Mesodermal cell (in vitro differentiated cells): ENCODE results near the gene LOC128125822.

Experiments used
- H3K27ac ChIP-seq: 2 replicates; pipeline ENCODE4 v1.7.0; 2013; ENCODE audit warnings: mild to moderate bottlenecking, low read depth, low read length, moderate library complexity; ENCODE audit not compliant: severe bottlenecking
- H3K36me3 ChIP-seq: 2 replicates; pipeline ENCODE4 v1.7.1; 2013; ENCODE audit warnings: mild to moderate bottlenecking, low read length, moderate library complexity; ENCODE audit not compliant: control insufficient read depth, insufficient read depth
- H3K4me1 ChIP-seq: one replicate; pipeline ENCODE4 v1.7.1; 2013; ENCODE audit warnings: mild to moderate bottlenecking, low read length; ENCODE audit not compliant: insufficient read depth, control insufficient read depth, poor library complexity, severe bottlenecking
- H3K4me3 ChIP-seq: 2 replicates; pipeline ENCODE4 v1.7.0; 2013; ENCODE audit warnings: low read length, control low read depth, mild to moderate bottlenecking; ENCODE audit not compliant: insufficient read depth, poor library complexity, severe bottlenecking; ENCODE audit errors: extremely low read depth
- H3K9me3 ChIP-seq: 2 replicates; pipeline ENCODE4 v1.7.1; 2013; ENCODE audit warnings: mild to moderate bottlenecking, low read length, moderate library complexity; ENCODE audit not compliant: control insufficient read depth
- WGBS, 2 experiments: methylation state at CpG; one replicate each; pipeline ENCODE4 v1.1.5; 2013; ENCODE audit warnings: missing lambda C conversion rate in 2 of 2; ENCODE audit not compliant: insufficient coverage in 2 of 2; 5-methylcytosine and 5-hydroxymethylcytosine counted together

The LOC128125822 gene

GRCh38 chr6:63572747-63573075 lies 431 bp downstream of the LOC128125822 start:
- H3K36me3 ChIP-seq = peaks cover 23% of the 10 kb centered on the region
- no peaks in the 10 kb centered on the region for H3K9me3 ChIP-seq
- H3K4me1 ChIP-seq = no peaks in the 10 kb centered on the region
- 0% methylated on average over 30 to 42 of the region's 42 CpGs for WGBS, 2 experiments
- peak overlapping the region; percentile 95 for H3K4me3 ChIP-seq
- peak overlapping the region; percentile 95 for H3K27ac ChIP-seq

DNA sequence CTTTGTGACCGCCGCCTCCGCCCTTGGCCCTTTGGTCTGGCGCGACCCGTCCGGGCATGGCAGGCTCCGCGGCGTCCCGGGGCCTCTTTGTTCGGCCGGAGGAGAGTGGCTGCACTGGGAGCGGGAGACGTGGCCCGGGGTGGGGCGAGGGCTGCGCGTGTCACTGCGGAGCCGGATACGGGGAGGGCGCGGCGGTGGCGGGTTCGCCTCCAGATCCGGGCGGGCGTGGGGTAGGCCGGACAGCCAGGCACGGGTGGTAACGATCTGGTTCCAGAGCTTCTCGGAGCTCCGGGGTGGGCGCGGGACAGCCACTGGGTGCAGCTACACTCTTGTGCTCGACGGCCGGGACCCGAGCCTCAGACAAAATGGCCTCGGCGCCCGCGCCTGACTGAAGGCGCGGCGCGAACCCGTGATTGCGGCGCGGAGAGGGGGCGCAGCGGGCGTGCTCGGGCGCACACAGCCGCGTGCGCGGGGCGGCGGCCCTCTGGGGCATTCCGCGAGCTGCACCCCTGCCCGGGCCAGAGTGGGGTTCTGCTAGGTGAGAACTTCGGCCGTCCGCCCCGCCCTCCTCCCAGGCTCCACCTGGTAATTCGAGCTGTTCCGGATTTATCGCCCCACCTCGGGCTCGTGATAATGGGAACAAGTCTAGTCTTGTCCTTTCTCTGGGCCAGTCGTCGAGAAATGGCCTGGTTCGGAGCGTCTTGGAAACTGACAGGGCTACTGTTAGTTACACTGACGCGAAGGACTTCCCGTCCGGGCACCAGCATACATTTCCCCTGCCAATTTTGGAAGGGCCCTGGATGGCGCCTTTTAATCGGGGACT lies 1.0 kb downstream of the LOC128125822 start:
- Histone ChIP-seq H3K4me1 (no peaks in the 10 kb centered on the region), H3K27ac (peak overlapping the region; percentile 95), H3K36me3 (peaks cover 27% of the 10 kb centered on the region), H3K4me3 (peak overlapping the region; percentile 95), H3K9me3 (no peaks in the 10 kb centered on the region)
- 0% methylated on average over 68 to 77 of the region's 86 CpGs for WGBS, 2 experiments

DNA sequence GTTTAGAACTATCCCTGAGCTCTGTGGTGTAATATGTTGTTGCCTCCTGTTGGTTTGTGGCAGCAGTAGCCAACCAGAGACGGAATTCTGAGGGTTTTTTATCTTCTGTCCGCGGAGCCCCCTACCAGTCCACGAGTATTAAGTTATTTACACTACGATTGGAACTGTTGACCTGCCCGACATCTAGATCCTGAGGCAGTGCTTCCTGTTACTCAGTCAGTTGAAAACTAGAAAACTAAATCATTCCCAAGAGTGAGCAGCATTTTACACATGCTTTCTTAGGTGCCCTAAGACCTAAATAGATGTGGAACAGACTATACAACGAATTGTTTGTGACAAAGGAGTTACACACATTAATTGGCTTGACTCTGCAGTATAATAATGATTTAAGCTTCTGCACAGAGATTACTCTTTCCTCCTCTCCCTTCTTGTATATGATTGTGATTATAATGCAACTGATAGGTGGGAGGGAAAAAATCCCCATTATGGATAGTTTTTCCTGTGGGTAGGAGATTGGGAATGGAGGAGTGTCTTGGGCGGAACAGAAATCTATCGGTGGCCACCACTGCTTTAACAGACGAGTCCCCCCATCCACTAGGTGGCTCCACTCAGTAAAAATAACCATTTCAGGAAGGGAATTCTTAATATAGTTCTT lies 1.7 kb downstream of the LOC128125822 start:
- Histone ChIP-seq H3K4me1 (no peaks in the 10 kb centered on the region), H3K4me3 (peak overlapping the region; percentile 95), H3K9me3 (no peaks in the 10 kb centered on the region), H3K27ac (peak overlapping the region; percentile 95), H3K36me3 (peaks cover 32% of the 10 kb centered on the region)
- WGBS, 2 experiments = 2 to 3% methylated on average over 5 to 6 of the region's 10 CpGs

- Histone ChIP-seq H3K4me3 (peak overlapping the region; percentile 95), H3K27ac (peak overlapping the region; percentile 95), H3K4me1 (no peaks in the 10 kb centered on the region), H3K9me3 (no peaks in the 10 kb centered on the region), H3K36me3 (peaks cover 36% of the 10 kb centered on the region)
- 50% methylated on average over 1 of the region's 2 CpGs; no CpG with 5 or more reads in 1 of the 2 experiments for WGBS, 2 experiments
Observed at GRCh38 chr6:63574554-63574900, 2.2 kb downstream of the LOC128125822 start.

GRCh38 chr6:63576147-63576772 lies 4.0 kb downstream of the LOC128125822 start:
- Histone ChIP-seq H3K9me3 (no peaks in the 10 kb centered on the region), H3K4me3 (no peak overlapping the region), H3K4me1 (no peaks in the 10 kb centered on the region), H3K27ac (no peak overlapping the region), H3K36me3 (peaks cover 49% of the 10 kb centered on the region)
- 83% methylated on average over 1 of the region's 3 CpGs; no CpG with 5 or more reads in 1 of the 2 experiments for WGBS, 2 experiments

- Histone ChIP-seq H3K36me3 (peaks cover 56% of the 10 kb centered on the region), H3K4me3 (no peak overlapping the region), H3K4me1 (no peaks in the 10 kb centered on the region), H3K27ac (no peak overlapping the region), H3K9me3 (no peaks in the 10 kb centered on the region)
- 100% methylated on average over 1 of the region's 5 CpGs; no CpG with 5 or more reads in 1 of the 2 experiments for WGBS, 2 experiments
Observed at GRCh38 chr6:63576985-63577712, 4.9 kb downstream of the LOC128125822 start.

GRCh38 chr6:63578757-63579156 lies 6.5 kb downstream of the LOC128125822 start:
- Histone ChIP-seq H3K27ac (no peak overlapping the region), H3K4me1 (no peaks in the 10 kb centered on the region), H3K4me3 (no peak overlapping the region), H3K36me3 (peaks cover 60% of the 10 kb centered on the region), H3K9me3 (no peaks in the 10 kb centered on the region)
- WGBS, 2 experiments = no CpG with 5 or more reads among the region's 2 CpGs

- Histone ChIP-seq H3K36me3 (peaks cover 55% of the 10 kb centered on the region), H3K4me1 (no peaks in the 10 kb centered on the region), H3K27ac (no peak overlapping the region), H3K9me3 (no peaks in the 10 kb centered on the region), H3K4me3 (no peak overlapping the region)
- 100% methylated on average over 5 of the region's 6 CpGs; no CpG with 5 or more reads in 1 of the 2 experiments for WGBS, 2 experiments
Observed at GRCh38 chr6:63579937-63580703, 7.8 kb downstream of the LOC128125822 start.

DNA sequence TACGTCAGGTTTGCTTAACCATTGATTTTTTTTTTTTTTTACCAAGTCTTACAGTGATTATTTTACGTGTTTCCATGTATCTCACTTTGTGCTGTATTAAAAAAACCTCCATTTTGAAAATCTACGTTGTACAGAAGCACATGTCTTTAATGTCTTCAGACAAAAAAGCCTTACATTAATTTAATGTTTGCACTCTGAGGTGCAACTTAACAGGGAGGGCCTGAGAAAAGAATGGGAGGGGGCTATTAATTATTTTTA lies 8.4 kb downstream of the LOC128125822 start:
- 100% methylated on average over 1 of the region's 3 CpGs; no CpG with 5 or more reads in 1 of the 2 experiments for WGBS, 2 experiments
- no peaks in the 10 kb centered on the region for H3K4me1 ChIP-seq
- no peak overlapping the region for H3K27ac ChIP-seq
- H3K4me3 ChIP-seq = no peak overlapping the region
- peaks cover 55% of the 10 kb centered on the region for H3K36me3 ChIP-seq
- no peaks in the 10 kb centered on the region for H3K9me3 ChIP-seq

DNA sequence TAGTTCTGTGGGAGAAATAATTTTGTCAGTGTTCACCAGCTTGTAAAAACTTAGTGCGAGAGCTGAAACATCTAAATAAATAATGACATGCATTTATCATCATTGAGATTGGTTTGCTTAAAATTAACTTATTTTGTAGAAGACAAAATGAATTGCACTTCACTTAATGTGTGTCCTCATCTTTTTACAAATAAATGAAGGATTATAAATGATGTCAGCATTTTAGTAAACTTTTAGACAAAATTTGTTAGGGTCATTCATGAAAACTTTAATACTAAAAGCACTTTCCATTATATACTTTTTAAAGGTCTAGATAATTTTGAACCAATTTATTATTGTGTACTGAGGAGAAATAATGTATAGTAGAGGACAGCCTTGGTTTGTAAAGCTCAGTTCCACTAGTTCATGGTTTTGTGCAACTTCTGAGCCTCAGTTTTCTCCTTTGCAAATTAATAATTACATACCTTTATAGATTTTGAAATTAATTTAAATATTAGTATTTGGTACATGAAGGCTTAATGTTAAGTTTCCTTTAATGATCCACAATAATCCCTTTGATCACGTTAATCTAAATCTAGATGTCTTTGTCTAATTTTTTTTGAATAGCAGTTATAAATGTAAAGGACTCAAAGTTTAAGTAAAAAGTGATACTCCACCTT lies 9.2 kb downstream of the LOC128125822 start:
- Histone ChIP-seq H3K27ac (no peak overlapping the region), H3K36me3 (peaks cover 51% of the 10 kb centered on the region), H3K4me3 (no peak overlapping the region), H3K4me1 (no peaks in the 10 kb centered on the region), H3K9me3 (no peaks in the 10 kb centered on the region)
- no CpG with 5 or more reads among the region's 2 CpGs for WGBS, 2 experiments
